Hepatic stellate cell (primary cell): ENCODE data around the gene OSBPL6.
"Not testable (repeated sequence)": the region's sequence is repeated elsewhere in the genome, so short reads cannot be mapped to it uniquely, and the experiment has no call there.

ENCODE experiments used
- DNase-seq: peaks from one replicate; pipeline ENCODE4 v3.0.0; 2011; ENCODE audit warnings: low spot score

Gene OSBPL6

GRCh38 chr2:178306352-178307073, 112.2 kb downstream of the OSBPL6 start:
- no peak for DNase-seq

- DNase-seq: no peak
These were observed 113.3 kb downstream of the OSBPL6 start for GRCh38 chr2:178307650-178308049.

- DNase-seq: no peak
These were observed 115.2 kb downstream of the OSBPL6 start for GRCh38 chr2:178309541-178309940.

GRCh38 chr2:178315078-178315477, 120.8 kb downstream of the OSBPL6 start:
- no peak for DNase-seq

- no peak for DNase-seq
These were observed 121.2 kb downstream of the OSBPL6 start for GRCh38 chr2:178315488-178315948.

GRCh38 chr2:178317811-178318210, 123.5 kb downstream of the OSBPL6 start:
- no peak for DNase-seq

GRCh38 chr2:178320011-178320585, 125.8 kb downstream of the OSBPL6 start:
- no peak for DNase-seq

- no peak for DNase-seq
These were observed 127.8 kb downstream of the OSBPL6 start for GRCh38 chr2:178322068-178322467.

GRCh38 chr2:178323331-178323730, 129.0 kb downstream of the OSBPL6 start:
- not testable (repeated sequence) for DNase-seq

GRCh38 chr2:178324077-178324476, 129.8 kb downstream of the OSBPL6 start:
- no peak for DNase-seq

- no peak for DNase-seq
These were observed 131.0 kb downstream of the OSBPL6 start for GRCh38 chr2:178325268-178325667.

GRCh38 chr2:178327516-178327915, 133.2 kb downstream of the OSBPL6 start:
- DNase-seq: no peak

- no peak for DNase-seq
These were observed 133.7 kb downstream of the OSBPL6 start for GRCh38 chr2:178328037-178328436.

- DNase-seq: no peak
These were observed 136.1 kb downstream of the OSBPL6 start for GRCh38 chr2:178330175-178331017.

GRCh38 chr2:178331474-178332432, 137.4 kb downstream of the OSBPL6 start:
- no peak for DNase-seq

- DNase-seq: no peak
These were observed 139.5 kb downstream of the OSBPL6 start for GRCh38 chr2:178333851-178334250.

GRCh38 chr2:178335230-178335629, 140.9 kb downstream of the OSBPL6 start:
- DNase-seq: no peak

- DNase-seq: no peak
These were observed 149.8 kb downstream of the OSBPL6 start for GRCh38 chr2:178344121-178344520.

GRCh38 chr2:178345951-178346350, 151.6 kb downstream of the OSBPL6 start:
- no peak for DNase-seq

- no peak for DNase-seq
These were observed 155.7 kb downstream of the OSBPL6 start for GRCh38 chr2:178350051-178350450.

GRCh38 chr2:178357704-178358103, 163.4 kb downstream of the OSBPL6 start:
- DNase-seq: not testable (repeated sequence)
